ENCODE measurements around the gene FGF4.

- TF ChIP-seq POLR2AphosphoS5 (IDR thresholded peaks at IDR 0.05; ENCODE audit: borderline replicate concordance, low read depth, low read length) (no peak), EZH2 (IDR thresholded peaks at IDR 0.05) (no peak), FOXP2 (optimal IDR thresholded peaks at IDR 0.05; ENCODE audit: control extremely low read depth, extremely low read length, insufficient read depth) (no peak)
Observed at GRCh38 chr11:69811431-69811830, 36.3 kb upstream of the FGF4 start.
